ENCODE data around the gene CHRNA7.

The CHRNA7 gene

GRCh38 chr15:32117122-32117521 lies 86.8 kb downstream of the CHRNA7 start:
- Mint-ChIP-seq H3K4me3 (no peak overlapping the region), H3K27ac (no peak overlapping the region), H3K4me1 (peaks cover 24% of the 10 kb centered on the region), H3K9me3 (no peaks in the 10 kb centered on the region), H3K36me3 (ENCODE audit: low read depth) (no peaks in the 10 kb centered on the region), H3K27me3 (ENCODE audit: low read depth, poor library complexity) (peaks cover 6% of the 10 kb centered on the region)
- no peak for DNase-seq
- TF ChIP-seq, protein P1, sequence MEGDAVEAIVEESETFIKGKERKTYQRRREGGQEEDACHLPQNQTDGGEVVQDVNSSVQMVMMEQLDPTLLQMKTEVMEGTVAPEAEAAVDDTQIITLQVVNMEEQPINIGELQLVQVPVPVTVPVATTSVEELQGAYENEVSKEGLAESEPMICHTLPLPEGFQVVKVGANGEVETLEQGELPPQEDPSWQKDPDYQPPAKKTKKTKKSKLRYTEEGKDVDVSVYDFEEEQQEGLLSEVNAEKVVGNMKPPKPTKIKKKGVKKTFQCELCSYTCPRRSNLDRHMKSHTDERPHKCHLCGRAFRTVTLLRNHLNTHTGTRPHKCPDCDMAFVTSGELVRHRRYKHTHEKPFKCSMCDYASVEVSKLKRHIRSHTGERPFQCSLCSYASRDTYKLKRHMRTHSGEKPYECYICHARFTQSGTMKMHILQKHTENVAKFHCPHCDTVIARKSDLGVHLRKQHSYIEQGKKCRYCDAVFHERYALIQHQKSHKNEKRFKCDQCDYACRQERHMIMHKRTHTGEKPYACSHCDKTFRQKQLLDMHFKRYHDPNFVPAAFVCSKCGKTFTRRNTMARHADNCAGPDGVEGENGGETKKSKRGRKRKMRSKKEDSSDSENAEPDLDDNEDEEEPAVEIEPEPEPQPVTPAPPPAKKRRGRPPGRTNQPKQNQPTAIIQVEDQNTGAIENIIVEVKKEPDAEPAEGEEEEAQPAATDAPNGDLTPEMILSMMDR (IDR thresholded peaks at IDR 0.05) = no peak

DNA sequence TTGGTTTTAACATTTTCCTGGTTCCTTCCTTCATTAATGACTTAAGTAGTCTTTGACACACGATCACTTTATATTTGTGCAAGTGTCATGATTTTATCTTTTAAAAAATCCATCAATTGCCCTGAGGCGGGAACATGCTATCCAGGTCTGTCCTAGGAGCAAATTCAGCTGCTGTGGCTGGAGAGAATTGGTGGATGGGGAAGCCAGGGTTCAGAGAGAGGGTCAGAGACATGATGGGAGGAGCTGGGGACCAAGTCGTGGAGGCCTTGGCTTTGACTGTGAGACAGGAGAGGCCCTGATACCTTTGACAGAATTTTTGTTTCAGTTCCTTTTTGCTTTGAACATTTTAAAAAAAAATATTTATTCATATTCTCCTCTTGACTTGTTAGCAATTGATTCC lies 89.0 kb downstream of the CHRNA7 start:
- H3K4me1 Mint-ChIP-seq = peaks cover 33% of the 10 kb centered on the region
- H3K36me3 Mint-ChIP-seq (ENCODE audit: low read depth) = no peaks in the 10 kb centered on the region
- no peak for DNase-seq
- peaks cover 6% of the 10 kb centered on the region for H3K27me3 Mint-ChIP-seq (ENCODE audit: low read depth, poor library complexity)
- H3K9me3 Mint-ChIP-seq = no peaks in the 10 kb centered on the region
- no peak overlapping the region for H3K4me3 Mint-ChIP-seq
- no peak overlapping the region for H3K27ac Mint-ChIP-seq
- TF ChIP-seq, protein P1 (IDR thresholded peaks at IDR 0.05) = no peak

GRCh38 chr15:32119694-32120330 lies 89.5 kb downstream of the CHRNA7 start:
- Mint-ChIP-seq H3K27ac (no peak overlapping the region), H3K4me1 (peaks cover 39% of the 10 kb centered on the region), H3K36me3 (ENCODE audit: low read depth) (no peaks in the 10 kb centered on the region), H3K9me3 (no peaks in the 10 kb centered on the region), H3K4me3 (no peak overlapping the region), H3K27me3 (ENCODE audit: low read depth, poor library complexity) (peaks cover 6% of the 10 kb centered on the region)
- TF ChIP-seq, protein P1 (IDR thresholded peaks at IDR 0.05) = no peak
- no peak for DNase-seq

DNA sequence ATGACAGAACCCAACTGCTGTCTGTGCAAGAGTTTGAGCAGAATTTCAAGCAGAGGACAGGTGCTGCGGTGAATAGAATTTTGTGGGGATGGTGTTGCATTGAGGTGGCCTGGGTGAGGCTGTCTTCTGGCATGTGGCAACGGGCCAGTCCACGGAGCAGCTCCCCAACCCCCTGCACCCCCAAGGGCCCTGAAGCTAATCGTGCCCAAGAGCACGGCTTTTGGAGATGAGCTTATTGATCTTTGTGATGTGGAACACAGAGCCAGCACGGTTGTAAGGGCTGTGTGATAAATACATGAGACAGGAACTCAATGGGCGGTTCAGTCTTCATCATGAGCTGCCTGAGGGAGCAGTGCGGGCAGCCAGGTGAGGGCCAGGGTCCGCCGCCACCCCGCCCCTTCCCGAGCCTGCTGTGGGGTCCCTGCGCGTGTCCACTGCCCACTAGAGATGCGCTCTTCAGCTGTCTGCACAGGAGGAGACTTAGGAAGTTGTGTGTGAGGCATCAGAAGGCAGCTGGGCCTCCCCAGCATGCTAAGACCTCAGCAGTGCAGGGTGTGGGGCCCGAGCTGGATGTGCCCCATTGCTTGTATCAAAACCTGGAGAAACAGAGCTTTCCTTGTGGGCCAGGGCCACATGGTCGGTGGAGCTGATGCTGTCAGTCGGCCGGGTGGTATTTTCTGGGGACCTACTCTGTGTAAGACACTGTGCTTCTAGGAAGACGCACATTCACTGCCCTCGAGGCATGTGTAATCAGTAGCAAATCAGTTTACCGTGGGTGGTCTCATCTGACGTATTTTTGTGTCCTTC lies 90.5 kb downstream of the CHRNA7 start:
- Mint-ChIP-seq H3K4me3 (no peak overlapping the region), H3K9me3 (no peaks in the 10 kb centered on the region), H3K27ac (no peak overlapping the region), H3K27me3 (ENCODE audit: low read depth, poor library complexity) (peaks cover 6% of the 10 kb centered on the region), H3K4me1 (peaks cover 48% of the 10 kb centered on the region), H3K36me3 (ENCODE audit: low read depth) (no peaks in the 10 kb centered on the region)
- TF ChIP-seq, protein P1 (IDR thresholded peaks at IDR 0.05) = no peak
- DNase-seq = no peak

DNA sequence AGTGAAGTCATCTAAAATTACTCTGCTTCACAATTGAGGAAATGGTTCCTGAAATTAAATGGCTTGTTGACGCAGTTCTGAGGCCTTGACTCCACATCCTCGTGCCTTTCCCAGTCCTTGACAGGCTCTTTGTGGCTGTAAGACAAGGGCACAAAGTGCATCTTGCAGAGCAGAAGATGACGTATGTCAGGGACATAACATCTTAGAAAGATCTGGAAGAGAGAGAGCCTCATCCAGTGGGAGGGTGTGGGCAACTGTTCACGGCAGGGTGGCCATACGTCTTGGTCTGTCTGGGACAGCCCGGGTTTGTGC lies 91.0 kb downstream of the CHRNA7 start:
- H3K9me3 Mint-ChIP-seq = no peaks in the 10 kb centered on the region
- H3K27me3 Mint-ChIP-seq (ENCODE audit: low read depth, poor library complexity) = peaks cover 6% of the 10 kb centered on the region
- peak overlapping the region; percentile 18 for H3K27ac Mint-ChIP-seq
- no peak for DNase-seq
- H3K4me3 Mint-ChIP-seq = no peak overlapping the region
- TF ChIP-seq, protein P1 (IDR thresholded peaks at IDR 0.05) = no peak
- H3K36me3 Mint-ChIP-seq (ENCODE audit: low read depth) = no peaks in the 10 kb centered on the region
- H3K4me1 Mint-ChIP-seq = peaks cover 54% of the 10 kb centered on the region

DNA sequence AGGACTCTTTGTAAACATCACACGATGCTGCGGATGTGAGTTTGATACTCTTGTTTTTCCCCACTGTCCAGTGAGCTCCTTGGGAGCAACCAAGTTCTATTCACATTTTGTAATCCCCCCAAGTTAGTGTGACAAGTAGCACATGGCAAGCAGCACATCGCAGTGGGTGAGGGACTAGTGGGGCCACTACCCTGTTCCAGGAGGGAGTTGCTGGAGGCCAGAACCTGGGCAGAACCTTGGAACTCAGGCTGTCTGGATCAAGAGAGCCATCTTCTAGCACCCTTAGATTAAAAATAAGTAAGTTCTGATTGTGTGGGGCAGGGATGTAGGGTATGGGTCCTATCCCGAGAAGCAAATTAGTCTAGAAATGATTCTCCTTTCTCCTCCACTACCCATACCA lies 91.7 kb downstream of the CHRNA7 start:
- no peak overlapping the region for H3K4me3 Mint-ChIP-seq
- DNase-seq = no peak
- H3K9me3 Mint-ChIP-seq = no peaks in the 10 kb centered on the region
- peaks cover 6% of the 10 kb centered on the region for H3K27me3 Mint-ChIP-seq (ENCODE audit: low read depth, poor library complexity)
- peaks cover 55% of the 10 kb centered on the region for H3K4me1 Mint-ChIP-seq
- H3K27ac Mint-ChIP-seq = no peak overlapping the region
- TF ChIP-seq, protein P1 (IDR thresholded peaks at IDR 0.05) = no peak
- H3K36me3 Mint-ChIP-seq (ENCODE audit: low read depth) = no peaks in the 10 kb centered on the region

Measured in nephron progenitor cell (in vitro differentiated cells).